Gastrocnemius medialis (tissue), 4 donors: Measurements from ENCODE around the gene DDX54. TPM values are rescaled to one million over a fixed set of nuclear protein-coding genes. Genes with fewer than 3 reads are reported as not detected.
"Not testable (repeated sequence)": the region's sequence is repeated elsewhere in the genome, so short reads cannot be mapped to it uniquely, and the experiment has no call there.

Source experiments
- ATAC-seq, 2 donors: fragments of 150-250 bp; one replicate each; pipeline ENCODE4 v1.9.1; 2016
- DNase-seq, 2 donors: peaks; one replicate each; pipeline ENCODE4 v3.0.0-alpha.2; 2019
- H3K27ac ChIP-seq, 4 donors: fragments of 200-600 bp; sonication (generic); 1 replicate in 1 of 4; 2 replicates in 3 of 4; pipeline ENCODE4 v1.5.1; 2016 to 2018; ENCODE audit warnings: mild to moderate bottlenecking in 2 of 4, moderate library complexity in 1 of 4
- H3K27me3 ChIP-seq, 3 donors: fragments of 200-600 bp; sonication (generic) in 2 of 3; 1 replicate in 1 of 3; 2 replicates in 2 of 3; pipeline versions ENCODE4 v1.5.1 to v1.6.0; 2016 to 2019; ENCODE audit warnings: mild to moderate bottlenecking in 1 of 3, moderate library complexity in 1 of 3
- H3K36me3 ChIP-seq, 2 donors: fragments of 200-600 bp; sonication (generic) in 1 of 2; one replicate each; pipeline ENCODE4 v1.5.1; 2017 to 2018
- H3K4me1 ChIP-seq, 2 donors: fragments of 200-600 bp; sonication (generic) in 1 of 2; one replicate each; pipeline ENCODE4 v1.5.1; 2016 to 2017; ENCODE audit warnings: mild to moderate bottlenecking in 2 of 2
- H3K4me3 ChIP-seq, 4 donors: fragments of 200-600 bp; sonication (generic) in 3 of 4; 1 replicate in 1 of 4; 2 replicates in 3 of 4; pipeline ENCODE4 v1.5.1; 2016 to 2019; ENCODE audit warnings: mild to moderate bottlenecking in 2 of 4
- H3K9me3 ChIP-seq, 3 donors: fragments of 200-600 bp; sonication (generic) in 2 of 3; 1 replicate in 1 of 3; 2 replicates in 2 of 3; pipeline ENCODE4 v1.5.1; 2016 to 2019
- POLR2A ChIP-seq, 2 donors: fragments of 450-650 bp; IDR thresholded peaks; one replicate each; pipeline ENCODE4 v1.6.1; 2017; ENCODE audit warnings: antibody characterized with exemption in 2 of 2, mild to moderate bottlenecking in 2 of 2, moderate library complexity in 2 of 2
- in situ Hi-C, 4 donors: fragments of 200-750 bp; cut with MboI; loops; one replicate each; pipeline versions ENCODE4 v1.15.0 to v1.8.0; 2017; ENCODE audit warnings: low sequenced_read_pairs in 4 of 4
- intact Hi-C: fragments of 100-400 bp; cut with DNase I; formaldehyde crosslinking; loops from one replicate; pipeline ENCODE4 v1.15.1; 2023; ENCODE audit warnings: low total_unique reads
- total RNA-seq, 4 donors: library from RNA; depleted of rRNA; stranded (reverse); fragments of >200 nt; gene quantifications; one replicate each; pipeline versions ENCODE4 v1.1.0 to v1.2.3, GENCODE V29; 2016
- TF ChIP-seq, protein P1 (sequence below), 5 experiments: fragments of 450-650 bp in 3 of 5; fragments of 200-600 bp in 2 of 5; sonication (generic) in 2 of 5; IDR thresholded peaks in 4 of 5; conservative IDR thresholded peaks in 1 of 5; 1 replicate in 4 of 5; 2 replicates in 1 of 5; pipeline ENCODE4 v1.5.1; 2016 to 2019; ENCODE audit warnings: antibody characterized with exemption in 5 of 5, mild to moderate bottlenecking in 3 of 5, moderate library complexity in 3 of 5

DDX54 gene
- total RNA-seq, 4 donors from 2014 or later: 90.0 to 144 (median 108) TPM

DNA sequence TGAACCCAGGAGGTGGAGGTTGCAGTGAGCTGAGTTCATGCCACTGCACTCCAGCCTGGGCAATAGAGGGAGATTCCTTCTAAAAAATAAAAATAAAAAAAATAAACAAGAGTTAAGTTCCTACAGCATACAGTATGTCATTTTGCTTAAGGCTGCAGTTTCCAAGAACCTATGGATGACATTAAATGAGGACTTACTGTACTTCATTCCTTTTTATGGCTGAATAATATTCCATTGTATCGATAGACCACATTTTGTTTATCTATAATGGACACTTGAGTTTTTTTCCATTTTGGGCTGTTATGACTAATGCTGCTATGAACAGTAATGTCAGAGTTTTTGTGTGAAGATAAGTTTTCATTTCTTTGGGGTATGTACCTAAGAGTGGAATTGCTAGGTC is 67.1 kb downstream of the DDX54 start:
- Histone ChIP-seq H3K27me3 (peaks cover 0 to 3% (median 0%) of the 10 kb centered on the region in 3 donors), H3K4me3 (no peak overlapping the region), H3K36me3 (no peaks in the 10 kb centered on the region), H3K9me3 (no peaks in the 10 kb centered on the region), H3K27ac (no peak overlapping the region), H3K4me1 (no peaks in the 10 kb centered on the region)
- ATAC-seq (no peak), DNase-seq (no peak)
- in situ Hi-C loops (no loop called here), intact Hi-C loops (no loop called here)
- TF ChIP-seq POLR2A (IDR thresholded peaks at IDR 0.05): no peak
- TF ChIP-seq, protein P1, sequence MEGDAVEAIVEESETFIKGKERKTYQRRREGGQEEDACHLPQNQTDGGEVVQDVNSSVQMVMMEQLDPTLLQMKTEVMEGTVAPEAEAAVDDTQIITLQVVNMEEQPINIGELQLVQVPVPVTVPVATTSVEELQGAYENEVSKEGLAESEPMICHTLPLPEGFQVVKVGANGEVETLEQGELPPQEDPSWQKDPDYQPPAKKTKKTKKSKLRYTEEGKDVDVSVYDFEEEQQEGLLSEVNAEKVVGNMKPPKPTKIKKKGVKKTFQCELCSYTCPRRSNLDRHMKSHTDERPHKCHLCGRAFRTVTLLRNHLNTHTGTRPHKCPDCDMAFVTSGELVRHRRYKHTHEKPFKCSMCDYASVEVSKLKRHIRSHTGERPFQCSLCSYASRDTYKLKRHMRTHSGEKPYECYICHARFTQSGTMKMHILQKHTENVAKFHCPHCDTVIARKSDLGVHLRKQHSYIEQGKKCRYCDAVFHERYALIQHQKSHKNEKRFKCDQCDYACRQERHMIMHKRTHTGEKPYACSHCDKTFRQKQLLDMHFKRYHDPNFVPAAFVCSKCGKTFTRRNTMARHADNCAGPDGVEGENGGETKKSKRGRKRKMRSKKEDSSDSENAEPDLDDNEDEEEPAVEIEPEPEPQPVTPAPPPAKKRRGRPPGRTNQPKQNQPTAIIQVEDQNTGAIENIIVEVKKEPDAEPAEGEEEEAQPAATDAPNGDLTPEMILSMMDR (IDR thresholded peaks at IDR 0.05 in 4 of 5, conservative IDR thresholded peaks at IDR 0.05 in 1 of 5): no peak

DNA sequence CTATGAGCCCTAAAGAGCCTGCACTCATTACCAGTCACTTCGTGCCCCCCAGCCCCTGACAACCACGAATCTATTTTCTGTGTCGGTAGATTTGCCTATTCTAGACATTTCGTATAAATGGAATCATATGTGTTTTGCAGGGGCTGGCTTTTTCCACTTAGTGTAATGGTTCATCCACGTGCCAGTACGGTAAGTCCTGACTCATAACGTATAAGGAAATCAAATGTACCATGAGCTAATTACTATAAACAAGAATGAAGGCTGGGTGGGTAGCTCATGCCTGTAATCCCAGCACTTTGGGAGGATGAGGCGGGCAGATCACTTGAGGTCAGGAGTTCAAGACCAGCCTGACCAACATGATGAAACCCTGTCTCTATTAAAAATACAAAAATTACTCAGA is 67.6 kb downstream of the DDX54 start:
- ATAC-seq, H3K27me3 ChIP-seq, H3K9me3 ChIP-seq, H3K4me3 ChIP-seq, intact Hi-C loops, DNase-seq, H3K27ac ChIP-seq, H3K36me3 ChIP-seq, H3K4me1 ChIP-seq, in situ Hi-C loops: not testable (repeated sequence)

DNA sequence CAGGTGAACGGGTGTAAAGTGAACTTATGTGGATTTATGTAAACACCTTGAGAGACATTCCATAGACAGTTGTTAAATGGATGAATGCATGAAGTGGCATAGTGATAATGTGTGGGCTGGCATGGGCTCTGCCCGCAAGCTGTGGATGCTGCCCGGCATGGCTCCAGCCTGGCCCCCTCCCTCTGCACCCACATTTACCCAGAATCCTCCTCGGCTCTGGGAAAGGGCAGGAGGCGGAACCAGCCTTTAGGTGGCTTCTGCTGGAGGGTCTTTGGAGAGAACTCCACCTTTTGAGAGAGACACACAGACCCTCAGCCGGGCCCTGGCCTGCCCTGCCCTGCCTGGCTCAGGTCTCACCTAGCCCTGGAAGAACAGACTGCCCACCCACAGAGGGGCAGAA is 68.4 kb downstream of the DDX54 start:
- intact Hi-C loops: no loop called here
- ATAC-seq (no peak), DNase-seq (no peak)
- Histone ChIP-seq H3K4me3 (no peak overlapping the region), H3K27me3 (peaks cover 0 to 3% (median 0%) of the 10 kb centered on the region in 3 donors), H3K9me3 (no peaks in the 10 kb centered on the region), H3K36me3 (no peaks in the 10 kb centered on the region), H3K27ac (no peak overlapping the region), H3K4me1 (no peaks in the 10 kb centered on the region)
- no peak for TF ChIP-seq POLR2A (IDR thresholded peaks at IDR 0.05)
- TF ChIP-seq, protein P1 (IDR thresholded peaks at IDR 0.05 in 4 of 5, conservative IDR thresholded peaks at IDR 0.05 in 1 of 5): no peak
- in situ Hi-C loops: no loop called here

DNA sequence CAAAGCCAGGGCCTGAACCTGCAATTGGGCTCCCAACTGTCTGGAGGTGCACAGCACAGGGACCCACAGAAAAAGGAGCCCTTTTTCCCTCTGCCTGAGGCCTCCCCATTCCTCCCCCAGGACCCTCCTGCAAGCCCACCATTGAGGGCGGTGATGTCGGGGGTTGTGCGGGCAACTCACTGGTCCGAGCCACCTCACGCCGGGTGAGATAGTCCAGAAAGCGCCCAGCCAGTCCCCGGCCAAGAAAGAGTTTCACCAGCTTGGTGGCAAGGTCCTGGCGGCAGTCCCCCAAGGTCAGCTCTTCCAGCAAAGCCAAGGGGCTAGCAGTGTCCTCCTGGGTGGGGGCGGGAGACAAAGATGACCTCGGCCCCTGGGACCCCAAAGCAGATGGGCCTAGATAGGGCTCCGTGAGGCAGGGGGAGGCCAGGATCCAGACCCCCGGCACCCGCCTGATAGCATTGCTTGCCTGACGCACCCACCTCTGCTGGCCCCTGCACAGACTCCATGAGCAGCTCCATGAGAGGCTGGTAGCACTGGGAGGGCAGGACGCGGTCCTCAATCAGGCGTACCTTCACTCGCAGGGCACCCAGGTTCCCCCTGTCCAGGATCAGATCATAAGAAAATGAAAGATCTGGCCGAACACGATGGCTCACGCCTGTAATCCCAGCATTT is 69.7 kb downstream of the DDX54 start:
- DNase-seq (no peak), ATAC-seq (no peak)
- intact Hi-C loops: no loop called here
- Histone ChIP-seq H3K27ac (no peak overlapping the region), H3K9me3 (no peaks in the 10 kb centered on the region), H3K4me1 (no peaks in the 10 kb centered on the region), H3K36me3 (no peaks in the 10 kb centered on the region), H3K4me3 (no peak overlapping the region), H3K27me3 (peaks cover 0 to 3% (median 0%) of the 10 kb centered on the region in 3 donors)
- in situ Hi-C loops: no loop called here
- TF ChIP-seq, protein P1 (IDR thresholded peaks at IDR 0.05 in 4 of 5, conservative IDR thresholded peaks at IDR 0.05 in 1 of 5): no peak
- TF ChIP-seq POLR2A (IDR thresholded peaks at IDR 0.05): no peak

DNA sequence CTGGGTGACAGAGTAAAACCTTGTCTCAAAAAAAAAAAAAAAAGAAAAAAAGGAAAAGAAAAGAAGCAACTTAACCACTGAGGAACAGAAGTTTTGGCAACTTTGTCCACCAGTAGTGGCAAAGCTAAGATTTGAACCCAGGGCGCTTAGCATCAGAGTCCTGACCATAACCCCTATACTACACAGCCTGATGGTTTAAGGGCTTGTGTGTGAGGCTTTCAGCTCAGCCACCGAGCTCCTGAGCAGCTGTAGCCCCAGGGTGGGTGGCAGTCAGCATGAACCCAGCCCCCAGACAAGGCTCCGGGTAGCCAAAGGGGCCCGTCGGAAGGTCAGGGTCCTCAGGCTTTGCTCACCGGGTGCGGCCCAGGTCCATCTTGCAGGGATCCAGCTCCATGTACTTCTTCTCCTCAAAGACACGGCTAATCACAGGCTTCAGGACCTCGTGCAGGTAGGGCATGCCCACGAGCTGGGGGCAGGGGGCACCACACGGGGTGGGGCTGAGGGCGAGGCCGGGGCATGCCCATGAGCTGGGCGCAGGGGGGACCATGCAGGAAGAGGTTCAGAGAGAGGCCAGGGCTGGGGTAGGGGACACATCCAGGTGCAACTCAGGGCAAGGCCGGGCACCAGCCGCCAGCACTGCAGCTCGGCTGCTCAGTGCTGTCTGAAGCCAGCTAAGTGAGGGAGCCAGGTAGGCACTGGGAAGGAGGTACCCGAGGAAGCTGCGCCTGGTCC is 70.7 kb downstream of the DDX54 start:
- Histone ChIP-seq H3K9me3 (no peaks in the 10 kb centered on the region), H3K27me3 (peaks cover 0 to 3% (median 0%) of the 10 kb centered on the region in 3 donors), H3K36me3 (no peaks in the 10 kb centered on the region), H3K4me1 (no peaks in the 10 kb centered on the region), H3K27ac (no peak overlapping the region), H3K4me3 (no peak overlapping the region)
- no peak for ATAC-seq
- intact Hi-C loops (no loop called here), in situ Hi-C loops (no loop called here)
- TF ChIP-seq, protein P1 (IDR thresholded peaks at IDR 0.05 in 4 of 5, conservative IDR thresholded peaks at IDR 0.05 in 1 of 5): no peak
- TF ChIP-seq POLR2A (IDR thresholded peaks at IDR 0.05): no peak
- DNase-seq: no peak
